A673 (cell line): Measurements from ENCODE around the gene SAP30L. TPM values are rescaled to one million over a fixed set of nuclear protein-coding genes. Genes with fewer than 3 reads are reported as not detected.

Experiments
- BruUV-seq: library from RNA; stranded (reverse); fragments of 400-500 nt; replicated peaks from 2 replicates; lab custom pipeline; 2021; lab: Mats Ljungman, UMichigan
- CTCF ChIA-PET: fragments of 300-600 bp; sonication (Branson Sonifier 250); formaldehyde crosslinking; loops from one replicate; lab custom pipeline; 2022; ENCODE audit warnings: antibody characterized with exemption; lab: Charles Lee
- POLR2A ChIA-PET: fragments of 300-600 bp; sonication (Branson Sonifier 250); formaldehyde crosslinking; loops from one replicate; lab custom pipeline; 2022; ENCODE audit warnings: antibody characterized with exemption; ENCODE audit not compliant: low non-redundant PET; lab: Charles Lee
- DNase-seq: peaks from one replicate; pipeline ENCODE4 v3.0.0-alpha.2; 2015; ENCODE audit warnings: low spot score
- H3K27ac ChIP-seq: fragments of 200-600 bp; sonication (generic); 2 replicates; pipeline ENCODE4 v1.5.1; 2016; ENCODE audit warnings: mixed run types, low read depth, mild to moderate bottlenecking, mixed read lengths, antibody characterized with exemption, low read length; ENCODE audit not compliant: poor library complexity, severe bottlenecking
- H3K27me3 ChIP-seq: fragments of 200-600 bp; sonication (generic); replicated peaks from 2 replicates; pipeline ENCODE4 v1.6.1; 2017; ENCODE audit warnings: mixed run types, low read depth, mild to moderate bottlenecking, mixed read lengths, antibody characterized with exemption, low read length; ENCODE audit not compliant: insufficient read depth, poor library complexity
- H3K36me3 ChIP-seq: fragments of 200-600 bp; sonication (generic); 2 replicates; pipeline ENCODE4 v1.6.1; 2016; ENCODE audit warnings: mixed run types, mild to moderate bottlenecking, mixed read lengths, antibody characterized with exemption, low read length; ENCODE audit not compliant: insufficient read depth, poor library complexity, severe bottlenecking
- H3K4me1 ChIP-seq: fragments of 200-600 bp; sonication (generic); 2 replicates; pipeline ENCODE4 v1.6.1; 2017; ENCODE audit warnings: mixed run types, mild to moderate bottlenecking, mixed read lengths, antibody characterized with exemption, low read length; ENCODE audit not compliant: insufficient read depth, poor library complexity, severe bottlenecking
- H3K4me3 ChIP-seq: fragments of 200-600 bp; sonication (generic); 2 replicates; pipeline ENCODE4 v1.5.1; 2016; ENCODE audit warnings: low read depth, mixed run types, mild to moderate bottlenecking, mixed read lengths, low read length; ENCODE audit not compliant: poor library complexity, severe bottlenecking
- H3K9me3 ChIP-seq: fragments of 200-600 bp; sonication (generic); 2 replicates; pipeline ENCODE4 v1.6.1; 2016; ENCODE audit warnings: mixed run types, low read depth, mild to moderate bottlenecking, mixed read lengths, antibody characterized with exemption, low read length; ENCODE audit not compliant: poor library complexity, severe bottlenecking
- EZH2 ChIP-seq: fragments of 200-600 bp; sonication (generic); IDR thresholded peaks from 2 replicates; pipeline ENCODE4 v1.6.1; 2017; ENCODE audit warnings: borderline replicate concordance, low read depth, mild to moderate bottlenecking, mixed read lengths, antibody characterized with exemption, low read length; ENCODE audit not compliant: poor library complexity, severe bottlenecking
- intact Hi-C: fragments of 100-400 bp; cut with micrococcal nuclease; formaldehyde crosslinking; loops from one replicate; pipeline ENCODE4 v1.10.0; 2022; ENCODE audit not compliant: unreplicated experiment
- total RNA-seq: library from RNA; stranded (reverse); gene quantifications from 2 replicates; pipeline ENCODE4 v1.2.3, GENCODE V29; 2021
- TF ChIP-seq, protein P1 (sequence below): fragments of 300-800, 200-600 bp; sonication (generic); conservative IDR thresholded peaks from 2 replicates; pipeline ENCODE4 v1.5.1; 2017; ENCODE audit warnings: low read depth, mild to moderate bottlenecking, antibody characterized with exemption, low read length, moderate library complexity, mixed read lengths

Gene SAP30L
- total RNA-seq, 1 experiment from 2014 or later: 29.2 TPM

DNA sequence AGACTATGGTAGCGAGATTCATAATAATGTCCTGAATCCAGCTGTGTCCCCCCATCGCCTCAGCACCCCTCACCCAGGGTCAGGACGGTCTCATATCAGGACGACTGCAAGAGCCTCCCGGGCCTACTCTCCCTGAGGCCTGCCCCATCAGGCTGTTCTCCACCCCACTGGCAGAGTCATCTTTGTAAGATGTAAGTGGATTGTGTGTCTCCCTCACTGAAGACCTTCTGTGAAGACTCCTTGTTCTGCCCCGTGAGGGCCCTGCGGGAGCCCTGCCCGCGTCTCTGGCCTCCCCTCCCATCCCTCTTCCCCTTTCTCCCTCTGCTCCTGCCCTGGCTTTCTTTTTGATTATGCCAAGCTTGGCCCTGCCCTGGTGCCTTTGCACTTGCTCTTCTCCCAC is 43.9 kb upstream of the SAP30L start:
- POLR2A ChIA-PET: no interaction called here
- intact Hi-C loops: loop anchor here (5.0 kb wide), 1 partner anchor 140 kb away; no protein-coding TSS in a partner anchor
- TF ChIP-seq EZH2: no peak
- TF ChIP-seq, protein P1, sequence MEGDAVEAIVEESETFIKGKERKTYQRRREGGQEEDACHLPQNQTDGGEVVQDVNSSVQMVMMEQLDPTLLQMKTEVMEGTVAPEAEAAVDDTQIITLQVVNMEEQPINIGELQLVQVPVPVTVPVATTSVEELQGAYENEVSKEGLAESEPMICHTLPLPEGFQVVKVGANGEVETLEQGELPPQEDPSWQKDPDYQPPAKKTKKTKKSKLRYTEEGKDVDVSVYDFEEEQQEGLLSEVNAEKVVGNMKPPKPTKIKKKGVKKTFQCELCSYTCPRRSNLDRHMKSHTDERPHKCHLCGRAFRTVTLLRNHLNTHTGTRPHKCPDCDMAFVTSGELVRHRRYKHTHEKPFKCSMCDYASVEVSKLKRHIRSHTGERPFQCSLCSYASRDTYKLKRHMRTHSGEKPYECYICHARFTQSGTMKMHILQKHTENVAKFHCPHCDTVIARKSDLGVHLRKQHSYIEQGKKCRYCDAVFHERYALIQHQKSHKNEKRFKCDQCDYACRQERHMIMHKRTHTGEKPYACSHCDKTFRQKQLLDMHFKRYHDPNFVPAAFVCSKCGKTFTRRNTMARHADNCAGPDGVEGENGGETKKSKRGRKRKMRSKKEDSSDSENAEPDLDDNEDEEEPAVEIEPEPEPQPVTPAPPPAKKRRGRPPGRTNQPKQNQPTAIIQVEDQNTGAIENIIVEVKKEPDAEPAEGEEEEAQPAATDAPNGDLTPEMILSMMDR: no peak
- no peaks in the 10 kb centered on the region for H3K9me3 ChIP-seq
- no peak for DNase-seq
- H3K36me3 ChIP-seq: no peaks in the 10 kb centered on the region
- H3K4me3 ChIP-seq: no peak overlapping the region
- no peaks in the 10 kb centered on the region for H3K27me3 ChIP-seq
- no peak overlapping the region for H3K27ac ChIP-seq
- CTCF ChIA-PET: interaction anchor here (0.8 kb wide), 1 partner anchor 329 kb away, joined by 4 read pairs; no protein-coding TSS in a partner anchor
- H3K4me1 ChIP-seq: peaks cover 10% of the 10 kb centered on the region
- BruUV-seq: no TSS peak

DNA sequence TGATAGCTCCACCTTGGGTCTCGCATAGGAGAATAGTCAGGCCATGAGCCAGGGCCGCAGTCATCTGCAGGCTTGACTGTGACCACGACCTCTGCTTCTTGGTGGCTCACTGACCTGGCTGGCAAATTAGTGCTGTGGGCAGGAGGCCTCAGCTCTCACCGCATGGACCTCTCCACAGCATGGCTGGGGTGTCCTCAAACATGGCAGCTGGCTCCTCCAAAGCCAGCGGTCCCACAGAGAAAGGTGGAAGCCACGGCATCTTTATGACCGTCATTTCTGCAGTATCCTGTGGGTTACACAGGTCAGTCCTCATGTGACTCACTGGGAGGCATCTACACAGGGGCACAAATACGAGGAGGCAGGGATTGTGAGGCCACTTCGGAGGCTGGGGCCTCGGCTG is 43.2 kb upstream of the SAP30L start:
- Histone ChIP-seq H3K27me3 (no peaks in the 10 kb centered on the region), H3K36me3 (no peaks in the 10 kb centered on the region), H3K9me3 (no peaks in the 10 kb centered on the region), H3K4me1 (peaks cover 5% of the 10 kb centered on the region), H3K27ac (no peak overlapping the region), H3K4me3 (no peak overlapping the region)
- TF ChIP-seq EZH2: no peak
- TF ChIP-seq, protein P1: no peak
- intact Hi-C loops: loop anchor here (5.0 kb wide), 1 partner anchor 140 kb away; no protein-coding TSS in a partner anchor
- no TSS peak for BruUV-seq
- POLR2A ChIA-PET: no interaction called here
- DNase-seq: no peak
- CTCF ChIA-PET: interaction anchor here (0.8 kb wide), 1 partner anchor 330 kb away, joined by 4 read pairs; no protein-coding TSS in a partner anchor

DNA sequence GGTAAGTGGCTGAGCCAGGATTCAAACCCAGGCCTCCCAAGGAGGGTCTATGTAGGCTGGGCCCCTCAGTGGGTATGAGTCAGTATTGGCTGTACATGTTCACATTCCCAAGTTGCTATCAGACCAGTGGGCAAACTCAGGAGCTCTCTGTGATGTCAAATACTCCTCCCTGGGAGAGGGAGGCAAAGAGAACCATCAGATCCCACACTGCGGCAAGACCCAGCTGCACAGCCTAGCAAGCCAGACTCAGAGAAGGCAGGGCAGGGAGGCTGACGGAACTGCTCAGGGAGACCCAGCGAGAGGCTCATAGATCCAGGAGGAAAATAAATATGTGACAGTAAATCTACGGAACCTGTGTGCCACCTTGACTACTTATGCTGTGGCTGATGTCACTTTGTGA is 42.6 kb upstream of the SAP30L start:
- CTCF ChIA-PET: interaction anchor here (0.6 kb wide), 1 partner anchor 227 kb away, joined by 3 read pairs; no protein-coding TSS in a partner anchor
- no peak for TF ChIP-seq EZH2
- TF ChIP-seq, protein P1: no peak
- no peak overlapping the region for H3K27ac ChIP-seq
- intact Hi-C loops: loop anchor here (5.0 kb wide), 1 partner anchor 141 kb away; no protein-coding TSS in a partner anchor
- H3K4me3 ChIP-seq: no peak overlapping the region
- H3K9me3 ChIP-seq: no peaks in the 10 kb centered on the region
- no peaks in the 10 kb centered on the region for H3K27me3 ChIP-seq
- no peak for DNase-seq
- no peaks in the 10 kb centered on the region for H3K36me3 ChIP-seq
- no TSS peak for BruUV-seq
- POLR2A ChIA-PET: no interaction called here
- no peaks in the 10 kb centered on the region for H3K4me1 ChIP-seq
